C4-2B (cell line): ENCODE measurements around the gene PGK2.

Experiments
- H3K27ac ChIP-seq: fragments of 450-650 bp; 2 replicates; pipeline ENCODE4 v1.5.1; 2017
- CTCF ChIP-seq: fragments of 450-650 bp; conservative IDR thresholded peaks from 2 replicates; pipeline ENCODE4 v1.5.1; 2017; ENCODE audit warnings: mild to moderate bottlenecking
- ZFX ChIP-seq: fragments of 450-650 bp; IDR thresholded peaks from 2 replicates; pipeline ENCODE4 v1.6.1; 2017

PGK2 gene

DNA sequence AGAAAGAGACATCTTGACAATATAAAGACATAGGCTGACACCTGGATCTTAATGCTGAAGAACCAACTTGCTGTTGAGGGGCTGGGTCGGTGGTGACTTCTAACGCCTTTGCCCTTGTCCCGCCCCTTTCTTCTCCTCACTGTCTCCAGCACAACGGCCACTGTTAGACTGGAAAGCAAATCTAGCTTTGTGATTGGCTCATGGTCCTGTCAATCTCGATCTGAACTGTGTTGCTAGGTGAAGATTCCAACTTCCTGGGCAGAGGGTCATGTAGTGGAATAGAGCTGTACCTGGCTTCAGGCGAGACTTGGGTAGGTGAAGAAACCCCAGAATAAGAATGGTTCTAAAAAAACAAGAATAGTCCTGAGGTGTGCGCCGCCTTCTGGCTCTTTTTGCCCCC, at the start of gene PGK2:
Gene PGK2 (minus strand): TSS at position 110 of the 400 bp plus-strand sequence. CDS start 98 bp downstream, at position 12.
- H3K27ac ChIP-seq, result no peak within 1 kb of the TSS
- TF ChIP-seq ZFX (no peak), CTCF (no peak)

DNA sequence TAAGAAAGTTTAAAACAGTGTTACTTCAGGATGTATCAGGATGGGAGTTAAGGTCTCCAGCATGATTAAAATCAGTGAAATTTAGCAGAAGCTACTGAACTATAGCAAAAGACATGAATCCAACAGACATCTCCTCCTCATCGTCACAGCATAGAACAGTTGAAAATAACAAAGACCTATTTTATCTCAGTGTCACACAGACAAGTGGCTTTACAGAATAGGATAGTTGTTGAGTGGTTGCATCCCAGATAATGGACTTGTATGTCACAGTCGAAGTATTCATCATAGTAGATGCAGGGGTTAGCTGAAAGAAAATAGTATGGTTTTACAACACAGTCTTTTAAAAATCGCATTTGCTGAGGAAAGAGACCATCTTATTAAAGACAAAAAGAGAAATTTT, 48.1 kb upstream of the PGK2 start:
- no peak overlapping the region for H3K27ac ChIP-seq
- TF ChIP-seq CTCF, result no peak
- no peak for TF ChIP-seq ZFX

DNA sequence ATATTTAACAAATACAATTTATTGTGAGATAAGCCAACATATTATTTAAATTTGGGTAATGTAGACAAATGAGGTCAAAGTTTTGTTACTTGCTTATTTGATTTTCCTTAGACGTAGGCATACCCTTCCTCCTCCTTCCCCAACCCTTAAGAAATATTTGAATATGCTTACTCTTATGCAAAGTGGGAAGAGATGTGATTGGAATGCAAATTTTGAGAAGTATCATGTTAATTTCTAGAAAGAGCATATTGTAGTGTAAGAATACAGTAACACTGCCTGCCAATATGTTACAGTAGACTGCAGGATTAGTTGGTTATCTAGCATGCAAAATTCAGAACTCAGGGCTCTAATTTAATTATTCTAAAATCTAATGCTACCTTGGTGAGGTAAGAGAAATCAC, 46.3 kb upstream of the PGK2 start:
- H3K27ac ChIP-seq, result no peak overlapping the region
- no peak for TF ChIP-seq ZFX
- no peak for TF ChIP-seq CTCF

DNA sequence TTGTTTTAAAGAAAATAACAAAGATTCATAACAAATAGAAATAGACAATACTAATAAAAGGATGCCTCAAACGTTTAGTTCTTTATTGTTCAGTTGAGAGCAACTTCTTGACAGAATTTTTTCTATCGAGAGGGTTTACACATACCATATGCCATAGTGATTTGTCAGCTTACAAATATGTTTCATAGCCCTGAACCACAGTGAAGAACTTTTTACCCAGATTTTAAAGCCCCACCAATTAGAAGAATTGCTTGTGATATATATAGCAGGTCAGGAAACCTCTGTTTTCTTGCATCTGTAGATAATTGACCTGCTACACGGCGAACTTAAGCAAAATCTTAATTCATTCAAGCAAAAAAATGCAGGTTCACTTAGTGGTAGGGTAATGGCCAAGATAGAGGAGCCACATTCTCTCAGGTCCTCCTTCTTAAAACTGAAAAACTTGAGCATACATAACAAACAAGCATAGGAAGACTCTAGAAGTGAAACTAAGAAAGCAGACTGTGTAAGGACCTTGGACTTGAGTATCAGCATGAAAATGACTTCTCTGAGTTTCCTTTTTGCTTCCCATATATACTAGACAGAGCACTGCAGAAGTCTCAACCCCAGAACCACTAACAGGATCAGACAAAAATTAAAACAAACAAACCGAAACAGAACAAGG, 39.8 kb upstream of the PGK2 start:
- H3K27ac ChIP-seq, result no peak overlapping the region
- no peak for TF ChIP-seq ZFX
- TF ChIP-seq CTCF, result no peak

DNA sequence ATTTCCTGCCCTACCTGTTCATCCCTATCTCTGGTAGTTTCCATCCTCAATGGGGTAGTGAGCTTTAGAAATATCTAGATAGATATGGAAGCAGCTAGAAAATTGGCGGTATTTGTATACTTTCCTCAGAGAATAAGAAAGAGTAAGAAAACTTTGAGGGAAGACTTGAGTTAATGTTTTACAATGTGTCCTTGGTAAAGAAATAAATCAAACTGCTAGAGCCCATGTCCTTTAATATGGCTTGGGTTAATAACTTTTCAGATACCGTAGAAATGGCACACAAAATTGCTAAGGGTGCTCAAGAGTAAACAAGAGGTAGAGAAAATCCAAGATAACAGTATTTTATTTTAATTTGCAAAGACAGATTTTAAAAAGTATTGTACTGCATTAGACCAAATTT, 28.1 kb upstream of the PGK2 start:
- no peak overlapping the region for H3K27ac ChIP-seq

GRCh38 chr6:49813248-49813647, 26.2 kb upstream of the PGK2 start:
- TF ChIP-seq CTCF (no peak), ZFX (no peak)
- H3K27ac ChIP-seq, result peak overlapping the region; percentile 31; the same call in 1 of the 2 replicates

More for the DNA sequence above, 28.1 kb upstream of the PGK2 start:
- TF ChIP-seq ZFX (no peak), CTCF (no peak)

DNA sequence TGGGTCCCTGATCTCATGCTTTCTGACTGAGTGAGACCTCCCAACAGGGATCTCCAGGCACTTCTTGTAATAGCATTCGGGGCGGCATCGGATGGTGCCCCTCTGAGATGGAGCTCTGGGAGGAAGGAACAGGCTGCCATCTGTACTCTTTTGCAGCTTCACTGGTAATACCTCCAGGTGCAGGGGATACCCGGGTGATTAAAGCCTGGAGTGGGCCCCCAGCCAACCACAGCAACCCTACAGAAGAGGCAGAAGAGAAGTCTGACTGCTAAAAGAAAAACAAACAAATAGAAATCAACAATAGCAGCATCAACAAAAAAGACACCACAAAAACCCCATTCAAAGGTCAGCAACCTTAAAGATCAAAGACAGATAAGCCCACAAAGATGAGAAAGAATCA, 19.1 kb upstream of the PGK2 start:
- H3K27ac ChIP-seq, result no peak overlapping the region

More for the DNA sequence above, 19.1 kb upstream of the PGK2 start:
- TF ChIP-seq CTCF (no peak), ZFX (no peak)
